Measurements from ENCODE around the gene MEOX2.
A peak's percentile ranks its signal among the peaks of the same experiment; 100 is the strongest.

The MEOX2 gene

GRCh38 chr7:15580604-15581351 lies 105.7 kb downstream of the MEOX2 start:
- TF ChIP-seq POLR2AphosphoS5 (IDR thresholded peaks at IDR 0.05; ENCODE audit: borderline replicate concordance, low read depth, low read length) (no peak), EZH2 (IDR thresholded peaks at IDR 0.05) (no peak), FOXP2 (optimal IDR thresholded peaks at IDR 0.05; ENCODE audit: control extremely low read depth, extremely low read length, insufficient read depth) (no peak)

GRCh38 chr7:15577600-15577999 lies 108.9 kb downstream of the MEOX2 start:
- no peaks in the 10 kb centered on the region for H3K36me3 ChIP-seq (ENCODE audit: insufficient read depth, low read length)
- no peak for DNase-seq (ENCODE audit: low read depth, low spot score)
- H3K4me3 ChIP-seq, result no peak overlapping the region
- H3K9me3 ChIP-seq (ENCODE audit: low read depth, low read length), result no peaks in the 10 kb centered on the region
- TF ChIP-seq POLR2AphosphoS5 (IDR thresholded peaks at IDR 0.05; ENCODE audit: borderline replicate concordance, low read depth, low read length), result no peak
- no peak for TF ChIP-seq EZH2 (IDR thresholded peaks at IDR 0.05)
- no peak for TF ChIP-seq FOXP2 (optimal IDR thresholded peaks at IDR 0.05; ENCODE audit: control extremely low read depth, extremely low read length, insufficient read depth)
- no peak overlapping the region for H3K27ac ChIP-seq
- no peak overlapping the region for H3K9ac ChIP-seq (ENCODE audit: insufficient read length)

More at GRCh38 chr7:15580604-15581351, 105.7 kb downstream of the MEOX2 start:
- Histone ChIP-seq H3K4me3 (no peak overlapping the region), H3K36me3 (ENCODE audit: insufficient read depth, low read length) (no peaks in the 10 kb centered on the region), H3K9ac (ENCODE audit: insufficient read length) (no peak overlapping the region), H3K27ac (no peak overlapping the region), H3K9me3 (ENCODE audit: low read depth, low read length) (peaks cover 7% of the 10 kb centered on the region; the same call in 1 of the 2 replicates)
- DNase-seq (ENCODE audit: low read depth, low spot score), result no peak

GRCh38 chr7:15571301-15571878 lies 115.1 kb downstream of the MEOX2 start:
- no peak for DNase-seq (ENCODE audit: low read depth, low spot score)
- TF ChIP-seq EZH2 (IDR thresholded peaks at IDR 0.05), result no peak
- no peak for TF ChIP-seq POLR2AphosphoS5 (IDR thresholded peaks at IDR 0.05; ENCODE audit: borderline replicate concordance, low read depth, low read length)
- TF ChIP-seq FOXP2 (optimal IDR thresholded peaks at IDR 0.05; ENCODE audit: control extremely low read depth, extremely low read length, insufficient read depth), result no peak
- no peaks in the 10 kb centered on the region for H3K9me3 ChIP-seq (ENCODE audit: low read depth, low read length)

GRCh38 chr7:15567652-15568051 lies 118.8 kb downstream of the MEOX2 start:
- no peak overlapping the region for H3K9ac ChIP-seq (ENCODE audit: insufficient read length)
- no peaks in the 10 kb centered on the region for H3K36me3 ChIP-seq (ENCODE audit: insufficient read depth, low read length)
- no peak for DNase-seq (ENCODE audit: low read depth, low spot score)
- TF ChIP-seq FOXP2 (optimal IDR thresholded peaks at IDR 0.05; ENCODE audit: control extremely low read depth, extremely low read length, insufficient read depth) (no peak), POLR2AphosphoS5 (IDR thresholded peaks at IDR 0.05; ENCODE audit: borderline replicate concordance, low read depth, low read length) (no peak), EZH2 (IDR thresholded peaks at IDR 0.05) (no peak)
- H3K27ac ChIP-seq, result no peak overlapping the region
- H3K9me3 ChIP-seq (ENCODE audit: low read depth, low read length), result no peaks in the 10 kb centered on the region
- H3K4me3 ChIP-seq, result no peak overlapping the region

More at GRCh38 chr7:15571301-15571878, 115.1 kb downstream of the MEOX2 start:
- Histone ChIP-seq H3K9ac (ENCODE audit: insufficient read length) (no peak overlapping the region), H3K4me3 (no peak overlapping the region), H3K36me3 (ENCODE audit: insufficient read depth, low read length) (no peaks in the 10 kb centered on the region), H3K27ac (no peak overlapping the region)

- Histone ChIP-seq H3K27ac (no peak overlapping the region), H3K9me3 (ENCODE audit: low read depth, low read length) (no peaks in the 10 kb centered on the region), H3K36me3 (ENCODE audit: insufficient read depth, low read length) (no peaks in the 10 kb centered on the region), H3K9ac (ENCODE audit: insufficient read length) (no peak overlapping the region), H3K4me3 (no peak overlapping the region)
- no peak for TF ChIP-seq FOXP2 (optimal IDR thresholded peaks at IDR 0.05; ENCODE audit: control extremely low read depth, extremely low read length, insufficient read depth)
- no peak for TF ChIP-seq EZH2 (IDR thresholded peaks at IDR 0.05)
- no peak for TF ChIP-seq POLR2AphosphoS5 (IDR thresholded peaks at IDR 0.05; ENCODE audit: borderline replicate concordance, low read depth, low read length)
- DNase-seq (ENCODE audit: low read depth, low spot score), result no peak
These were observed 119.4 kb downstream of the MEOX2 start for GRCh38 chr7:15567036-15567435.

- TF ChIP-seq EZH2 (IDR thresholded peaks at IDR 0.05) (no peak), POLR2AphosphoS5 (IDR thresholded peaks at IDR 0.05; ENCODE audit: borderline replicate concordance, low read depth, low read length) (no peak), FOXP2 (optimal IDR thresholded peaks at IDR 0.05; ENCODE audit: control extremely low read depth, extremely low read length, insufficient read depth) (no peak)
- H3K27ac ChIP-seq, result no peak overlapping the region
- H3K4me3 ChIP-seq, result no peak overlapping the region
- H3K9me3 ChIP-seq (ENCODE audit: low read depth, low read length), result no peaks in the 10 kb centered on the region
- no peaks in the 10 kb centered on the region for H3K36me3 ChIP-seq (ENCODE audit: insufficient read depth, low read length)
- no peak overlapping the region for H3K9ac ChIP-seq (ENCODE audit: insufficient read length)
- no peak for DNase-seq (ENCODE audit: low read depth, low spot score)
These were observed 120.0 kb downstream of the MEOX2 start for GRCh38 chr7:15566476-15566875.

- H3K4me3 ChIP-seq, result peak within 1 kb of the TSS; percentile 56
- TF ChIP-seq EZH2 (IDR thresholded peaks at IDR 0.05) (no peak), FOXP2 (optimal IDR thresholded peaks at IDR 0.05; ENCODE audit: control extremely low read depth, extremely low read length, insufficient read depth) (no peak)
- no peaks in the 10 kb centered on the region for H3K36me3 ChIP-seq (ENCODE audit: insufficient read depth, low read length)
- H3K9me3 ChIP-seq (ENCODE audit: low read depth, low read length), result no peaks in the 10 kb centered on the region
- H3K27ac ChIP-seq, result peak within 1 kb of the TSS; percentile 12; the same call in 1 of the 2 replicates
- peak within 1 kb of the TSS; percentile 42 for H3K9ac ChIP-seq (ENCODE audit: insufficient read length)
- DNase-seq (ENCODE audit: low read depth, low spot score), result no peak
These were observed 124.6 kb downstream of the MEOX2 start, which contains the start of gene AGMO for GRCh38 chr7:15561835-15562234. TSS of gene AGMO (minus strand) at chr7:15562015.
